OCI-LY7 (cell line): ENCODE data around the gene CPNE5. TPM values are rescaled to one million over a fixed set of nuclear protein-coding genes. Genes with fewer than 3 reads are reported as not detected.
"Not testable (repeated sequence)": the region's sequence is repeated elsewhere in the genome, so short reads cannot be mapped to it uniquely, and the experiment has no call there.

Experiments
- BruUV-seq: library from RNA; stranded (reverse); fragments of 400-500 nt; replicated peaks from 2 replicates; lab custom pipeline; 2021; lab: Mats Ljungman, UMichigan
- CTCF ChIA-PET: fragments of 300-600 bp; sonication (Branson Sonifier 250); formaldehyde crosslinking; loops from one replicate; lab custom pipeline; 2022; ENCODE audit warnings: antibody characterized with exemption; ENCODE audit not compliant: unreplicated experiment; lab: Charles Lee
- POLR2A ChIA-PET: fragments of 300-600 bp; sonication (Branson Sonifier 250); formaldehyde crosslinking; loops from one replicate; lab custom pipeline; 2022; ENCODE audit warnings: antibody characterized with exemption; lab: Charles Lee
- DNase-seq: peaks from one replicate; pipeline ENCODE4 v3.0.0-alpha.2; 2015; ENCODE audit warnings: low spot score
- H2AFZ ChIP-seq: fragments of 200-600 bp; sonication (generic), shearing (Covaris generic); 2 replicates; pipeline ENCODE4 v1.6.1; 2014; ENCODE audit warnings: mild to moderate bottlenecking, antibody characterized with exemption, low read length, moderate library complexity
- H3K27ac ChIP-seq: fragments of 200-600 bp; sonication (generic); 2 replicates; pipeline ENCODE4 v1.5.1; 2014; ENCODE audit warnings: mixed run types, low read depth, mild to moderate bottlenecking, moderate library complexity, low read length, inconsistent platforms; ENCODE audit not compliant: poor library complexity, severe bottlenecking
- H3K36me3 ChIP-seq: fragments of 200-600 bp; sonication (generic); 2 replicates; pipeline ENCODE4 v1.6.1; 2014; ENCODE audit warnings: mild to moderate bottlenecking, antibody characterized with exemption, low read length, moderate library complexity, mixed read lengths; ENCODE audit not compliant: insufficient read depth
- H3K4me1 ChIP-seq: fragments of 200-600 bp; sonication (generic); 2 replicates; pipeline ENCODE4 v1.5.1; 2014; ENCODE audit warnings: mild to moderate bottlenecking, low read length; ENCODE audit not compliant: insufficient read depth, poor library complexity, severe bottlenecking
- H3K4me2 ChIP-seq: fragments of 200-600 bp; sonication (generic); 2 replicates; pipeline ENCODE4 v1.6.1; 2014; ENCODE audit warnings: mild to moderate bottlenecking, low read length
- H3K4me3 ChIP-seq: fragments of 200-600 bp; sonication (generic); 2 replicates; pipeline ENCODE4 v1.5.1; 2014; ENCODE audit warnings: mild to moderate bottlenecking, low read depth, low read length; ENCODE audit not compliant: poor library complexity, severe bottlenecking
- H3K79me2 ChIP-seq: fragments of 200-600 bp; sonication (generic); 2 replicates; pipeline ENCODE4 v1.6.1; 2016; ENCODE audit warnings: low read depth, mild to moderate bottlenecking, low read length, moderate library complexity, mixed read lengths; ENCODE audit not compliant: insufficient read depth
- H3K9me2 ChIP-seq: fragments of 200-600 bp; sonication (generic); 2 replicates; pipeline ENCODE4 v1.6.1; 2016; ENCODE audit warnings: mild to moderate bottlenecking, low read length, mixed read lengths; ENCODE audit not compliant: insufficient read depth
- H3K9me3 ChIP-seq: fragments of 200-600 bp; sonication (generic); 2 replicates; pipeline ENCODE4 v1.6.1; 2014; ENCODE audit warnings: mild to moderate bottlenecking, mixed run types, low read length, mixed read lengths
- H4K20me1 ChIP-seq: fragments of 200-600 bp; sonication (generic); 2 replicates; pipeline ENCODE4 v1.6.1; 2014; ENCODE audit warnings: mild to moderate bottlenecking, antibody characterized with exemption, low read length, moderate library complexity, mixed read lengths; ENCODE audit not compliant: insufficient read depth
- CTCF ChIP-seq: fragments of 200-600 bp; sonication (generic); conservative IDR thresholded peaks from 2 replicates; pipeline ENCODE4 v1.5.1; 2014; ENCODE audit warnings: mild to moderate bottlenecking, antibody characterized with exemption, low read length, moderate library complexity, mixed read lengths
- EZH2phosphoT487 ChIP-seq: fragments of 200-600 bp; sonication (generic); IDR thresholded peaks from 2 replicates; pipeline ENCODE4 v1.6.1; 2018; ENCODE audit warnings: low read depth, borderline replicate concordance, mild to moderate bottlenecking, mixed run types, antibody characterized with exemption, low read length, moderate library complexity, mixed read lengths
- intact Hi-C: fragments of 100-400 bp; cut with micrococcal nuclease; formaldehyde crosslinking; loops from one replicate; pipeline ENCODE4 v1.10.0; 2022; ENCODE audit not compliant: unreplicated experiment
- total RNA-seq, 2 experiments: library from RNA; depleted of rRNA in 1 of 2; stranded (reverse); fragments of >200 nt in 1 of 2; shearing (Covaris generic) in 1 of 2; gene quantifications; 2 replicates each; pipeline ENCODE4 v1.2.3, GENCODE V29; 2014 to 2022

Gene CPNE5
- total RNA-seq, 2 experiments from 2014 or later, result 37.7 to 89.8 TPM

GRCh38 chr6:36706339-36706738, 132.9 kb downstream of the CPNE5 start:
- DNase-seq, result no peak
- ChIA-PET CTCF (no interaction called here), POLR2A (interaction anchor here (0.7 to 1.2 kb wide), 2 partner anchors 13 to 52 kb away, joined by 3 read pairs; no protein-coding TSS in a partner anchor)
- H2AFZ ChIP-seq, result no peak overlapping the region
- peaks cover under 1% of the 10 kb centered on the region for H3K4me1 ChIP-seq
- H3K36me3 ChIP-seq, result no peaks in the 10 kb centered on the region
- H3K4me3 ChIP-seq, result no peak overlapping the region
- intact Hi-C loops, result no loop called here
- no peak overlapping the region for H3K27ac ChIP-seq
- no peak overlapping the region for H3K4me2 ChIP-seq
- H3K9me2 ChIP-seq, result no peaks in the 10 kb centered on the region
- no peaks in the 10 kb centered on the region for H3K79me2 ChIP-seq
- TF ChIP-seq CTCF (no peak), EZH2phosphoT487 (no peak)
- BruUV-seq, result no TSS peak
- no peaks in the 10 kb centered on the region for H3K9me3 ChIP-seq
- H4K20me1 ChIP-seq, result no peaks in the 10 kb centered on the region

- intact Hi-C loops, BruUV-seq, H3K27ac ChIP-seq, DNase-seq, H3K9me3 ChIP-seq, H3K36me3 ChIP-seq, H3K9me2 ChIP-seq, H2AFZ ChIP-seq, H4K20me1 ChIP-seq, H3K4me1 ChIP-seq, H3K79me2 ChIP-seq, H3K4me3 ChIP-seq, H3K4me2 ChIP-seq: not testable (repeated sequence)
- ChIA-PET CTCF (interaction anchor here (0.6 kb wide), 1 partner anchor 20 kb away, joined by 7 read pairs; no protein-coding TSS in a partner anchor), POLR2A (interaction anchor here (0.6 to 1.2 kb wide), 4 partner anchors 15 to 93 kb away, joined by 3 to 5 read pairs (median 4); no protein-coding TSS in a partner anchor)
Measured at GRCh38 chr6:36704961-36705577, 134.2 kb downstream of the CPNE5 start.

- intact Hi-C loops, result no loop called here
- Histone ChIP-seq H3K36me3 (no peaks in the 10 kb centered on the region), H3K4me3 (no peak overlapping the region), H3K4me2 (no peak overlapping the region), H3K4me1 (peaks cover 5% of the 10 kb centered on the region), H4K20me1 (no peaks in the 10 kb centered on the region), H3K27ac (no peak overlapping the region), H2AFZ (no peak overlapping the region), H3K9me3 (no peaks in the 10 kb centered on the region), H3K79me2 (no peaks in the 10 kb centered on the region), H3K9me2 (no peaks in the 10 kb centered on the region)
- no peak for TF ChIP-seq CTCF
- POLR2A ChIA-PET, result no interaction called here
- BruUV-seq, result no TSS peak
- no peak for DNase-seq
- CTCF ChIA-PET, result interaction anchor here (0.5 kb wide), 2 partner anchors 17 to 54 kb away, joined by 3 to 16 read pairs; no protein-coding TSS in a partner anchor
Measured at GRCh38 chr6:36703982-36704381, 135.3 kb downstream of the CPNE5 start.
